Endometrial microvascular endothelial cells (primary cell): Measurements from ENCODE around the gene LDB3. TPM values are rescaled to one million over a fixed set of nuclear protein-coding genes. Genes with fewer than 3 reads are reported as not detected.
"Not testable (repeated sequence)": the region's sequence is repeated elsewhere in the genome, so short reads cannot be mapped to it uniquely, and the experiment has no call there.

ENCODE experiments used
- in situ Hi-C: cut with HindIII; loops from 2 replicates; pipeline ENCODE4 v1.10.0; 2017; ENCODE audit warnings: low sequenced_read_pairs, low pct_unique_long_range_greater_than_20kb; ENCODE audit errors: inconsistent ontology term
- total RNA-seq: library from RNA; depleted of rRNA; stranded (reverse); fragments of >200 nt; gene quantifications from one replicate; pipeline ENCODE4 v1.2.3, GENCODE V29; 2015; ENCODE audit errors: inconsistent ontology term

Gene LDB3
- total RNA-seq, 1 donor from 2014 or later, result not detected

DNA sequence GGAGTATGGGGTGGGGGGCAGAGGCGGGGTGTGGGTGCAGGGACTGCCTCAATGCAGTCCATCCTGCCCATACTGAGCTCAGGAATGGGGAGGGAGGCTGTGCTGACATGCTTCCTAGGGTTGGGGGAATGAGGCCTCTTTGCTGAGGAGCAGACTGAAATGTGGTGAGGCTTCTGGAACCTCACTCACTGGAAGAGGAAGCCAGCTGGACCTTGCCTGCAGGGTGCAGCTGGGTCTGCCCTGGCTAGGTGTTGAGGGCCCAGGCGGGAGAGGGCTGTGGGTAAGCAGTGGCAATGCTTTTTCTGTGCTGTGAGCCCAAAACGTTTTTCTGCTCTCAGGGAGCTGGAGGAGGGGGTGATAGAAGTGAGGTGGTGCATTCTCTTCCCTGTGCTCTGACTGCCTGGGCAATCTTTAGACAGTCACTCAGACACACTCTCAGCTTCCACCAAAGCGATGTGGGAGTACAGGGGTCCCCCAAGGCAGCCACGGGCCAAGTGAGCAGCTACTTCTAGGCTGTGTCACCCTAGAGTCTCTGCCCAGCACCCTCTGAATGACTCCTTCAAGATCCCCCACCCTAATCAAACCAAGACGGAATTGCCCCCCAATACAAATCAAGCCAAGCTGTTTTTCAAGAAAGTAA is 47.0 kb downstream of the LDB3 start:
- in situ Hi-C loops, result no loop called here

GRCh38 chr10:86715836-86716235 is 47.5 kb downstream of the LDB3 start:
- in situ Hi-C loops, result no loop called here

DNA sequence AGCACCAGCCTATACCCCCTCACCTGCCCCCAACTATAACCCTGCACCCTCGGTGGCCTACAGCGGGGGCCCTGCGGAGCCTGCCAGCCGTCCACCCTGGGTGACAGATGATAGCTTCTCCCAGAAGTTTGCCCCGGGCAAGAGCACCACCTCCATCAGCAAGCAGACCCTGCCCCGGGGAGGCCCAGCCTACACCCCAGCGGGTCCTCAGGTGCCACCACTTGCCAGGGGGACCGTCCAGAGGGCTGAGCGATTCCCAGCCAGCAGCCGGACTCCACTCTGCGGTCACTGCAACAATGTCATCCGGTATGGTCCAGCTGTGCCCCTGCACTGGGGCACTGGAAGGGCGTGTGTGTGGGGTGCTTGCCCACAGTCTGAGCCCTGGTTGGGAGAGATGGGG is 48.2 kb downstream of the LDB3 start:
- in situ Hi-C loops, result no loop called here

GRCh38 chr10:86718556-86718955 is 50.2 kb downstream of the LDB3 start:
- in situ Hi-C loops, result no loop called here

- in situ Hi-C loops, result no loop called here
Measured at GRCh38 chr10:86721232-86721631, 52.9 kb downstream of the LDB3 start.

- in situ Hi-C loops, result no loop called here
Measured at GRCh38 chr10:86723009-86723408, 54.7 kb downstream of the LDB3 start.

GRCh38 chr10:86724445-86724844 is 56.1 kb downstream of the LDB3 start:
- in situ Hi-C loops, result no loop called here

DNA sequence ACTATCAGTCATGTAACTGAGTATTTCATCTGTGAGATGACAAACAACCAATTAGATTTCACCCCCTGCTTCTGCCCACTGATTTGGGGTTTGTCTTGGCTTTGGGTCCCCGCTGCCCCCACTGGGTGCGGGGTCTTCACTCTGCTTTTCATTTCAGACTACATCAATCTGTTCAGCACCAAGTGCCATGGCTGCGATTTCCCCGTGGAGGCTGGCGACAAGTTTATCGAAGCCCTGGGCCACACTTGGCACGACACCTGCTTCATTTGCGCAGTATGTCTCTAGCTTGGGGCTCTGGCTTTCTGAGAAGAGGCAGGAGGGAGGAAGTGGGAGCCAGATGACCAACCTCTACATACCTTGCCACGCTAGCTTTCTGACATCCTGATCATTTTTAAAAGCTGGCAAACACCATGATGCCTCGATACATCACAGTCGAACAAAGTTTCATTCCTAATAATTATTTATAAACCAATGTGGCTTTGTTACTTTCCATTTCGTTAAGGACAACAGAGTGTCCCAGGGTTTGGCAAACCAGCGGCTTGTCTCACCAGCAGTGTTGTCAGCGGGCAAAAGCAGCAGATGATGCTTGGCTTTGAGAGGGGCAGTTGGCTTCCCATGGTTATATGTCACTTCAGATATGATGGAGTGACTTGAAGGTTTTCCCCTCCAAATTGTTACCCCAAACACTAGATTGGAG is 57.8 kb downstream of the LDB3 start:
- in situ Hi-C loops, result no loop called here

DNA sequence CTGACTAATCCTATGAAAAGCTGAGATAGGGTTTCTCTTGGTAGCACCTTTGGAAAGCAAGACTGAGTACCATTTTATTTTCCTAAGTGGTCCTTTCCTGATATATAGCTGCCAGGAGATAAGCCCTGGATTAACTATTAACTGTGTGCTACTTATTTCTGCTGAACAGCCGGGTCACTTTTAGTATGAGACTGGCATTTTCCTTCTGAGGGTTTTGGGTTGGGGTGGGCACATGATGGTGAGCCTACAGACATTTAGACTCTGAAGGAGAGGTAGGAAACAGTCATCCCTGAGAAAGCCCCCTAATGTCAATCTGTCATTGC is 58.3 kb downstream of the LDB3 start:
- in situ Hi-C loops, result no loop called here

DNA sequence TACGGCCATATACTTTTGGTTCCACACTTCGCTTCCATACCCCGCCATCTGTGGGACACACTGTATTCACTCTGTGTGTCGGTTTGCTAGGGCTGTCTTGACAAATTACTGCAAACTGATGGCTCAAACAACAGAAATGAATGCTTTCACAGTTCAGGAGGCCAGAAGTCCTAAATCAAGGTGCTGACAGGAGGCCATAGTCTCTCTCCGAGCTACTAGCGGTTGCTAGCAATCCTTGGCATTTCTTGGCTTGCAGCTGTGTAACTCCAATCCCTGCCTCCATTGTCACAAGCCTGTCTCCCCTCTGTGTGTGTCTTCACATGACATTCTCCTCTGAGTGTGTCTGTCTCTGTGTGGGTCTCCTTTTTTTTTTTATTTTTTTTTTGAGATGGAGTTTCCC is 59.2 kb downstream of the LDB3 start:
- in situ Hi-C loops, result no loop called here

DNA sequence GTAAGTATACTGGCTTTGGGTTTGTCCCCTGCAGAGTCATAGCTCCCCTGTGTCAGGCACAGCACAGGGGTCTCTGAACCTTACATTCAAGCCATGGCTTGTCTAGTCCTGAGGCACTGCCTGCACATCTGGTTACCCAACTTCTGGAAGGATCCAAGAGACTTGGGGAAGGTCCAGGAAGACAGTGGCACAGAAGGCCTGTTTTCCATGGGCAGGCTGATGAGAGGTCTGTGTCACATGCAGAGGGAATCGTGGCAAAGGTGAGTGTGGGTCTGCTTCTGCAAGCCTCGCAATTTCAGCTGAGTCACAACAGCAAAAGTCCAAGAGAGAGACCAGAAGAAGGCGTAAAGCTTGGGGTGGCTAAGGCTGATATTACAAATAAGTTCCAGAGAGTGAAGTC is 59.7 kb downstream of the LDB3 start:
- in situ Hi-C loops, result no loop called here

DNA sequence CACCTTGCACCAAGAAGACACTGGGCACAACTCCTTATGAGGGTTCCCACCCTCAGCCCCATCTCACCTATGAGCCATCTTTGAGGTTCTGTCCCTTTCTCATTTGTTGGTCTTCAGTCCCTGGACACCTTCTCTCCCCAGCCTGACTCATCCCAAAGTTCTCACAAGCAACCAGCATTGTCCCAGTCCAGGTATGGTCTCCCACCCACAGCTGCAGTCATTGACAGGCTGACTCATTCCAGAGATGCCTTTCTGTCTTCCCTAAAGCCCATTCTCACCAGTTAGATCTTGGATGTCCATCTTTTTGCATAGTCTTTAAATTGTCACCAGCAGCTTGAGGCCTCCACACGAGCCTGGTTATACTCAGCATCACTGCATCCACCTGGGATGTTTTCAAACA is 61.4 kb downstream of the LDB3 start:
- in situ Hi-C loops, result no loop called here

GRCh38 chr10:86730227-86730626 is 61.9 kb downstream of the LDB3 start:
- in situ Hi-C loops, result no loop called here

- in situ Hi-C loops, result no loop called here
Measured at GRCh38 chr10:86732771-86733170, 64.5 kb downstream of the LDB3 start.

DNA sequence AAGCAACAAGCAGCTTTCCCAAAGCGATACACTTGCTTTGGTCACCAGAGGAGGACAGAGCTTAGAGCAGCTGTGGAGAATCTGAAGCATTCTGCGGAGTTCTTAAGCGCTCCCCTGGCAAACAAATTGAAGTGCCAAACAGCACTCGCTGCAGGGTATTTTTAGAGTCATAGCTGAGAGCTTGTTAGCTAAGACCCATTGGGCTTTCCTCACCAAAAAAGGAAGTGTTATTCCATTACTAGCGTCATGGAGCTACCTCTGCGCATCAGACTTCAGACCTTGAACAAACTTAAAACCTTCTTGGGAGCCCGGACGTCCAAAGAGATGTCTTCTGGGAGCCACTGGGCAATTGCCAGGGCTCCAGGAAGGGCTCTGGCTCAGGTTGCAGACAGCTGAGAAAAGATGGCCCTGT is 65.0 kb downstream of the LDB3 start:
- in situ Hi-C loops, result no loop called here

DNA sequence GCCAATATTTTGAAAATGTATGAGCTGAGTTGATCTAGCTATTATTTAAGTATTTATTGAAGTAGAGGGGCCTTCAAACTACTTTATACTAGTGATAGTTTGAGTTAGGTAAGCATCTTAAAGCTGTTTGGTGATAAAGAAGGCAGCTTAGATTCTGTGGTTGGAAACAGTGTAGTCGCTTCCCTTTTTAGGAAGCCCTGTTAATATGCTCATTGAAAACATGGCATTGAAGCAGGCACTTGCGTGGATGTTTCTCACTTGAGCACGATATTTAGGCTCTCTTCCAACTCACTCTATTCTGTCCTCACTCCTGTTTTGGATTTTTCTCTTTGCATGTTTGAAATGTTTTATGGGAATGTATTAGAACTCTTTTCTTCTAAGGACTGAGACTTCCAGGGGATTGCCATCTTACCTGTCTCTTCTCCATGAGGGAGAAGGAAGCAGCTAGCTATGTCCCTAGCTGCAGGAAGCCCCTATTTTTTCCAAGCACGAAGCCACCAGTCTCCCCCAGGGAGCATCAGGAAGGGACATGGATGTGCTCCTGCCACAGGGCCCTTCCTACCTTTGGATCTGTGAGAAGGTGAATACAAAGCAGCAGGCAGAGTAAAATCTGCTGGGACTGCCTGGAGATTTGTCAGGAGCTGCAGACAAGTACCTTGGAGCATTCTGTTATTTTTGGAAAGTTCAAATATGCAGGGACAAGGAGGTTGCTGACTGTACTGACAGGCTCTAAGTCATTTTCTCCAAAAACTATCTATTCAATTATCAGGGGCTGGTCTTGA is 66.1 kb downstream of the LDB3 start:
- in situ Hi-C loops, result no loop called here

DNA sequence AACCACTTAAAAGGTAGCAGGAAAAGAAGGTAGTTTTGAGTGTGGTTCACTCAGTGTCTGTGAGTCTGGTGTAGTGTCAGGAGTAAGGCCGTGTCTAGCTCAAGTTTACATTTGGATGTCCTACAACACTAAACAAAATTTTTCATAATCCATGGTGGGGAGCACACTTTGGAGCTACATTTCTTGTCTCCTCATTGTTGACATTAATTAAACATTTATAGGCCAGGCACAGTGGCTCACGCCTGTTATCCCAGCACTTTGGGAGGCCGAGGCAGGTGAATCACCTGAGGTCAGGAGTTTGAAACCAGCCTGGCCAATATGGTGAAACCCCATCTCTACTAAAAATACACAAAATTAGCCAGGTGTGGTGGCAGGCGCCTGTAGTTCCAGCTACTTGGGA is 67.0 kb downstream of the LDB3 start:
- in situ Hi-C loops, result not testable (repeated sequence)

GRCh38 chr10:86742230-86742629 is 73.9 kb downstream of the LDB3 start:
- in situ Hi-C loops, result no loop called here

GRCh38 chr10:86744067-86744725 is 75.9 kb downstream of the LDB3 start:
- in situ Hi-C loops, result no loop called here
